K562 (cell line): ENCODE results near the gene TAF11. TPM values are rescaled to one million over a fixed set of nuclear protein-coding genes. Genes with fewer than 3 reads are reported as not detected.

Experiments
- ATF1 ChIP-seq, 2 experiments: fragments of 450-650 bp in 1 of 2; IDR thresholded peaks; 2 replicates each; pipeline ENCODE4 v1.6.1; 2016; ENCODE audit warnings: missing compliant biosample characterization in 1 of 2, missing genetic modification characterization in 1 of 2
- BCLAF1 ChIP-seq, 2 experiments: fragments of 450-650 bp in 1 of 2; IDR thresholded peaks; 2 replicates each; pipeline ENCODE4 v1.6.1; 2011 to 2017; ENCODE audit warnings: low read depth in 2 of 2, antibody characterized with exemption in 1 of 2, borderline replicate concordance in 1 of 2, low read length in 1 of 2, mild to moderate bottlenecking in 1 of 2, mixed read lengths in 1 of 2; ENCODE audit not compliant: control insufficient read depth in 1 of 2
- CBX2 ChIP-seq: fragments of 200-600 bp; sonication (generic); IDR thresholded peaks from one replicate; pipeline ENCODE4 v1.6.1; 2012; ENCODE audit warnings: mild to moderate bottlenecking, low read length, inconsistent platforms; ENCODE audit not compliant: insufficient read depth, poor library complexity, severe bottlenecking
- DIDO1 ChIP-seq: fragments of 450-650 bp; IDR thresholded peaks from 2 replicates; pipeline ENCODE4 v1.6.1; 2016; ENCODE audit warnings: low read depth, missing biosample characterization, missing genetic modification characterization
- EGR1 ChIP-seq: fragments of 450-650 bp; conservative IDR thresholded peaks from 2 replicates; pipeline ENCODE4 v1.6.1; 2017; ENCODE audit warnings: mild to moderate bottlenecking
- MED1 ChIP-seq: sonication (generic); formaldehyde crosslinking; IDR thresholded peaks from 2 replicates; pipeline ENCODE4 v1.8.1; 2023; ENCODE audit warnings: missing genetic modification reagents, borderline replicate concordance
- MITF ChIP-seq: IDR thresholded peaks from 2 replicates; pipeline ENCODE4 v1.6.1; 2014; ENCODE audit warnings: antibody characterized with exemption
- RBM22 ChIP-seq: fragments of 200-400 bp; formaldehyde crosslinking; IDR thresholded peaks from 2 replicates; pipeline ENCODE4 v1.6.1; 2018; ENCODE audit warnings: low read length, low read depth; ENCODE audit not compliant: poor library complexity, severe bottlenecking
- TAF15 ChIP-seq: fragments of 200-400 bp; formaldehyde crosslinking; IDR thresholded peaks from 2 replicates; pipeline ENCODE4 v1.6.1; 2017; ENCODE audit warnings: mild to moderate bottlenecking, low read depth, low read length, moderate library complexity
- TSHZ1 ChIP-seq: fragments of 250-450 bp; sonication (Bioruptor Pico); IDR thresholded peaks from 2 replicates; pipeline ENCODE4 v1.4.0; 2020; ENCODE audit warnings: mild to moderate bottlenecking, moderate library complexity
- ZNF696 ChIP-seq: fragments of 250-450 bp; sonication (Bioruptor Pico); conservative IDR thresholded peaks from 2 replicates; pipeline ENCODE4 v1.4.0; 2020; ENCODE audit warnings: mild to moderate bottlenecking, moderate library complexity
- ZNF785 ChIP-seq: fragments of 250-450 bp; sonication (Bioruptor Pico); IDR thresholded peaks from 2 replicates; pipeline ENCODE4 v1.4.0; 2020; ENCODE audit warnings: mild to moderate bottlenecking
- polyA plus RNA-seq, 8 experiments: library from polyadenylated mRNA; depleted of rRNA in 4 of 8; stranded (reverse) in 5 of 8; unstranded in 3 of 8; fragments of >200 nt; fragmentation: Nextera tagmentation in 2 of 8; fragmentation: Illumina TruSeq in 1 of 8; extraction: Ambion mirVana in 2 of 8; extraction: Trizol in 1 of 8; gene quantifications; 2 replicates each; pipeline versions ENCODE4 v1.2.1 to v1.2.3, GENCODE V29; 2011 to 2014; ENCODE audit warnings: inconsistent platforms in 1 of 8, missing spikeins in 1 of 8
- total RNA-seq, 7 experiments: library from RNA; depleted of rRNA in 6 of 7; stranded (reverse); fragments of >200 nt in 6 of 7; fragmentation: Illumina TruSeq in 2 of 7; extraction: Trizol in 2 of 7; gene quantifications; 2 replicates each; pipeline versions ENCODE4 v1.2.1 to v1.2.3, GENCODE V29; 2011 to 2021; ENCODE audit warnings: low replicate concordance in 1 of 7

TAF11 gene
- total and polyA plus RNA-seq, 9 of the 15 experiments (the other 6 are each of a cell fraction or from before 2014, with no cell fraction given): 40.9 to 91.9 (median 71.9) TPM

GRCh38 chr6:34888874-34889555 is 1.2 kb upstream of the TAF11 start, which contains the start of gene ANKS1A (continued):
- TF ChIP-seq DIDO1 (tag) (peak; percentile 56; the same call in 1 of the 2 replicates), TSHZ1 (CRISPR knock-in tag) (no peak), ZNF785 (CRISPR knock-in tag) (no peak), CBX2 (no peak), MED1 (CRISPR knock-in tag) (no peak), TAF15 (no peak), MITF (no peak; the same call in 1 of the 2 replicates), RBM22 (no peak), ZNF696 (no peak), BCLAF1 (IDR thresholded peaks at IDR 0.05; ENCODE audit: borderline replicate concordance in 1 of 2, control insufficient read depth in 1 of 2, low read depth in 2 of 2, low read length in 1 of 2) (no peak), EGR1 (peak; percentile 95), ATF1 (CRISPR knock-in tag; IDR thresholded peaks at IDR 0.05) (peak; percentile 79), ATF1 (tag; IDR thresholded peaks at IDR 0.05) (peak; percentile 98)
